ENCODE data around the gene MRTFA. TPM values are rescaled to one million over a fixed set of nuclear protein-coding genes. Genes with fewer than 3 reads are reported as not detected.
"Not testable (repeated sequence)": the region's sequence is repeated elsewhere in the genome, so short reads cannot be mapped to it uniquely, and the experiment has no call there.

Gene MRTFA
- polyA plus RNA-seq, 4 donors, result 19.6 to 32.0 (median 28.0) TPM

- no peak for DNase-seq (ENCODE audit: low read depth in 4 of 4, low spot score in 2 of 4)
These were observed 104.3 kb downstream of the MRTFA start for GRCh38 chr22:40531951-40532900.

GRCh38 chr22:40530391-40530790 is 106.1 kb downstream of the MRTFA start:
- not testable (repeated sequence) for DNase-seq (ENCODE audit: low read depth in 4 of 4, low spot score in 2 of 4)

GRCh38 chr22:40529821-40530220 is 106.7 kb downstream of the MRTFA start:
- DNase-seq (ENCODE audit: low read depth in 4 of 4, low spot score in 2 of 4), result no peak

- DNase-seq (ENCODE audit: low read depth in 4 of 4, low spot score in 2 of 4), result no peak
These were observed 109.6 kb downstream of the MRTFA start for GRCh38 chr22:40526960-40527359.

- no peak for DNase-seq (ENCODE audit: low read depth in 4 of 4, low spot score in 2 of 4)
These were observed 111.2 kb downstream of the MRTFA start for GRCh38 chr22:40525250-40525884.

GRCh38 chr22:40524392-40525249 is 111.9 kb downstream of the MRTFA start:
- DNase-seq (ENCODE audit: low read depth in 4 of 4, low spot score in 2 of 4), result no peak

- no peak for DNase-seq (ENCODE audit: low read depth in 4 of 4, low spot score in 2 of 4)
These were observed 114.4 kb downstream of the MRTFA start for GRCh38 chr22:40522141-40522540.

GRCh38 chr22:40521046-40521445 is 115.5 kb downstream of the MRTFA start:
- DNase-seq (ENCODE audit: low read depth in 4 of 4, low spot score in 2 of 4), result no peak

GRCh38 chr22:40520562-40520961 is 116.0 kb downstream of the MRTFA start:
- no peak for DNase-seq (ENCODE audit: low read depth in 4 of 4, low spot score in 2 of 4)

GRCh38 chr22:40519948-40520331 is 116.6 kb downstream of the MRTFA start:
- DNase-seq (ENCODE audit: low read depth in 4 of 4, low spot score in 2 of 4), result no peak

- no peak for DNase-seq (ENCODE audit: low read depth in 4 of 4, low spot score in 2 of 4)
These were observed 117.1 kb downstream of the MRTFA start for GRCh38 chr22:40519284-40519947.

GRCh38 chr22:40518840-40519239 is 117.7 kb downstream of the MRTFA start:
- no peak for DNase-seq (ENCODE audit: low read depth in 4 of 4, low spot score in 2 of 4)

GRCh38 chr22:40517631-40518030 is 118.9 kb downstream of the MRTFA start:
- no peak for DNase-seq (ENCODE audit: low read depth in 4 of 4, low spot score in 2 of 4)

GRCh38 chr22:40516416-40516815 is 120.1 kb downstream of the MRTFA start:
- DNase-seq (ENCODE audit: low read depth in 4 of 4, low spot score in 2 of 4), result no peak

- no peak for DNase-seq (ENCODE audit: low read depth in 4 of 4, low spot score in 2 of 4)
These were observed 123.9 kb downstream of the MRTFA start for GRCh38 chr22:40512426-40513136.

- DNase-seq (ENCODE audit: low read depth in 4 of 4, low spot score in 2 of 4), result no peak
These were observed 124.9 kb downstream of the MRTFA start for GRCh38 chr22:40511604-40512003.

GRCh38 chr22:40510631-40511364 is 125.7 kb downstream of the MRTFA start:
- no peak for DNase-seq (ENCODE audit: low read depth in 4 of 4, low spot score in 2 of 4)

- no peak for DNase-seq (ENCODE audit: low read depth in 4 of 4, low spot score in 2 of 4)
These were observed 127.0 kb downstream of the MRTFA start for GRCh38 chr22:40509401-40510134.

Data from left renal cortex interstitium (tissue), 4 donors.